ENCODE results near the gene C14orf119. TPM values are rescaled to one million over a fixed set of nuclear protein-coding genes. Genes with fewer than 3 reads are reported as not detected.

The C14orf119 gene
- total RNA-seq, 1 donor from 2014 or later: 53.0 TPM

DNA sequence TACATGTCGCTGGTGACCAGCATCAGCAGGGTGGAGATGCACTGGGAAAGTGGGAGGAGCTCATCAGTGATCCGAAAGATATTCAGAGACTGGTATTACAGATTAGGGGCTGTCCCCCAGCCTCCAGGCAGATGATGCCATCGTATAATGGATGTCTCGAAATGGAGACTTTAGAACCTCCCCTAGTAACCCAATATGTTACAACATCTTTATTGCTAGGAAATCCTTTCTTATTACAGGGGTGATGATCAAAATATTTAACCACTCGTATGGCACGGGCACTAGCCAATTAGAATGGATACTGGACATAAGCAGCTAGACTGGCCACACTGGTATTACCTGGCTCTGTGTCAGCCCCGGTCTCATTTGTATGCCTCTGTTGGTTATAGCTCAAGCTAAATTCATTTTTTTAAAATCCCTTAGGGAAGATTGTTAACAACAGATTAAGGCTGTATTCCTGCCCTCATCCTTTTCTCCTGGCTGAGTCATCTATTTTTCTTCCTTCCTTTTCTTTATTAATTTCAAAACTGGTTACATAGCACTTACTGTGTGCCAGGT, 34.5 kb downstream of the C14orf119 start:
- no peak for DNase-seq (ENCODE audit: extremely low spot score, unreplicated experiment)
- Mint-ChIP-seq H3K4me1 (ENCODE audit: unreplicated experiment) (no peaks in the 10 kb centered on the region), H3K27me3 (no peaks in the 10 kb centered on the region), H3K9me3 (no peaks in the 10 kb centered on the region), H3K27ac (no peak overlapping the region), H3K4me3 (no peak overlapping the region), H3K36me3 (peaks cover 5% of the 10 kb centered on the region)
- TF ChIP-seq, protein P1, sequence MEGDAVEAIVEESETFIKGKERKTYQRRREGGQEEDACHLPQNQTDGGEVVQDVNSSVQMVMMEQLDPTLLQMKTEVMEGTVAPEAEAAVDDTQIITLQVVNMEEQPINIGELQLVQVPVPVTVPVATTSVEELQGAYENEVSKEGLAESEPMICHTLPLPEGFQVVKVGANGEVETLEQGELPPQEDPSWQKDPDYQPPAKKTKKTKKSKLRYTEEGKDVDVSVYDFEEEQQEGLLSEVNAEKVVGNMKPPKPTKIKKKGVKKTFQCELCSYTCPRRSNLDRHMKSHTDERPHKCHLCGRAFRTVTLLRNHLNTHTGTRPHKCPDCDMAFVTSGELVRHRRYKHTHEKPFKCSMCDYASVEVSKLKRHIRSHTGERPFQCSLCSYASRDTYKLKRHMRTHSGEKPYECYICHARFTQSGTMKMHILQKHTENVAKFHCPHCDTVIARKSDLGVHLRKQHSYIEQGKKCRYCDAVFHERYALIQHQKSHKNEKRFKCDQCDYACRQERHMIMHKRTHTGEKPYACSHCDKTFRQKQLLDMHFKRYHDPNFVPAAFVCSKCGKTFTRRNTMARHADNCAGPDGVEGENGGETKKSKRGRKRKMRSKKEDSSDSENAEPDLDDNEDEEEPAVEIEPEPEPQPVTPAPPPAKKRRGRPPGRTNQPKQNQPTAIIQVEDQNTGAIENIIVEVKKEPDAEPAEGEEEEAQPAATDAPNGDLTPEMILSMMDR (conservative IDR thresholded peaks at IDR 0.05): no peak

- Mint-ChIP-seq H3K9me3 (no peaks in the 10 kb centered on the region), H3K27me3 (no peaks in the 10 kb centered on the region), H3K4me3 (no peak overlapping the region), H3K27ac (no peak overlapping the region), H3K36me3 (peaks cover 5% of the 10 kb centered on the region), H3K4me1 (ENCODE audit: unreplicated experiment) (no peaks in the 10 kb centered on the region)
- TF ChIP-seq, protein P1 (conservative IDR thresholded peaks at IDR 0.05): no peak
- DNase-seq (ENCODE audit: extremely low spot score, unreplicated experiment): no peak
Measured at GRCh38 chr14:23130871-23131270, 35.6 kb downstream of the C14orf119 start.

- TF ChIP-seq, protein P1 (conservative IDR thresholded peaks at IDR 0.05): no peak
- Mint-ChIP-seq H3K27me3 (no peaks in the 10 kb centered on the region), H3K9me3 (no peaks in the 10 kb centered on the region), H3K4me1 (ENCODE audit: unreplicated experiment) (no peaks in the 10 kb centered on the region), H3K4me3 (no peak overlapping the region), H3K36me3 (peaks cover 5% of the 10 kb centered on the region), H3K27ac (no peak overlapping the region)
- DNase-seq (ENCODE audit: extremely low spot score, unreplicated experiment): no peak
Measured at GRCh38 chr14:23131482-23131881, 36.2 kb downstream of the C14orf119 start.

DNA sequence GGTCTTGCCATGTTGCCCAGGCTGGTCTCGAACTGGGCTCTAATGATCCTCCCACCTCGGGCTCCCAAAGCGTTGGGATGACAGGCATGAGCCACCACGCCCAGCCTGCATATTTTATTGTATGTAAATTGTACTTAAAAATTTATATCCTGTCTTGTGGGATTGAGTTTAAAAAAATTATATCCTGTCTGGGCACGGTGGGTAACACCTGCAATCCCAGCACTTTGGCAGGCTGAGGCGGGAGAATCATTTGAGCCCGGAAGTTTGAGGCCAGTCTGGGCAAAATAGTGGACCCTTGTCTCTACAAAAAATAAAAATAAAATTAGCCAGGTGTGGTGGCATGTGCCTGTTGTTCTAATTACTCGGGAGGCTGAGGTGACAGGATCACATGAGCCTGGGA, 37.7 kb downstream of the C14orf119 start:
- Mint-ChIP-seq H3K27me3 (no peaks in the 10 kb centered on the region), H3K9me3 (no peaks in the 10 kb centered on the region), H3K4me3 (no peak overlapping the region), H3K36me3 (peaks cover 5% of the 10 kb centered on the region), H3K27ac (no peak overlapping the region), H3K4me1 (ENCODE audit: unreplicated experiment) (no peaks in the 10 kb centered on the region)
- TF ChIP-seq, protein P1 (conservative IDR thresholded peaks at IDR 0.05): no peak
- DNase-seq (ENCODE audit: extremely low spot score, unreplicated experiment): no peak

GRCh38 chr14:23136566-23137133, 41.3 kb downstream of the C14orf119 start:
- no peak overlapping the region for H3K27ac Mint-ChIP-seq
- no peaks in the 10 kb centered on the region for H3K9me3 Mint-ChIP-seq
- TF ChIP-seq, protein P1 (conservative IDR thresholded peaks at IDR 0.05): no peak
- peaks cover 3% of the 10 kb centered on the region for H3K36me3 Mint-ChIP-seq
- H3K27me3 Mint-ChIP-seq: no peaks in the 10 kb centered on the region
- no peak for DNase-seq (ENCODE audit: extremely low spot score, unreplicated experiment)
- H3K4me1 Mint-ChIP-seq (ENCODE audit: unreplicated experiment): peaks cover 1% of the 10 kb centered on the region
- H3K4me3 Mint-ChIP-seq: no peak overlapping the region

Data from type B pancreatic cell (in vitro differentiated cells).